Stimulated activated CD4-positive, alpha-beta T cell treated with anti-CD3 and anti-CD28 coated beads, Interleukin-4, amount 100 ng/mL, for 48 hours (primary cell): ENCODE data around the gene RINL.
"Not testable (repeated sequence)": the region's sequence is repeated elsewhere in the genome, so short reads cannot be mapped to it uniquely, and the experiment has no call there.

Experiments used
- DNase-seq, 2 donors: peaks; one replicate each; pipeline ENCODE4 v3.0.0-alpha.2; 2020; ENCODE audit warnings: low read depth in 2 of 2

The RINL gene

DNA sequence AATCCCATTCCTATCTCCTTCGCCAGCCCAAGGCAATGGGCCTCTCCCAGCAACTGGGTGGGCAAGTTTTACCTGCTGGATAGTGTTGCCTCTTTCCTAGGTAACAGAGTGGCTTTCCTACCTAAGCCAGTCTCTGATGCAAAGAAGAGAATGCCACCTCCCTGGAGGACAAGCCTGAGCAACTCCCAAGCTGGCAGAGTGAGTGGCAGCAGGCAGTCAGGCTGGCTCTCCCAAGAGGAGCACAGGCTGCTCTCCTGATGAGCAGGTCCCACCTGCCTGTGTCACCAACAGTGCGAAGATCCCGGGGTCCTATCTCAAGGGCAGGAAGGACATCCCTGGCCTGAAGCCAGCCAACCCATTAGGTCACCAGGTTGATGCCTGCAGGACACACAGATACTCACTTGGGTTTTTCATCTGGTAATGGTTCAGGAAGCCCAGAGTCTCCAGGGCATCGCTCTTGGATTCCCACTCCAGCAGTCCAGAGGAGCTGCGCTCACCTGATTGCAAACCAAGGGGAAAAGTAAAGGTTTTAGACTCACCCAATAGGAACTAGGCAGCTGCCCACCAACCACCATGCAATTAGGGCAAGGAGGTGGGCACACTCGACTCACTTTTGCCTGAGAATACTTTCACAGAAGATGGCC, 41.0 kb downstream of the RINL start:
- DNase-seq, result no peak

DNA sequence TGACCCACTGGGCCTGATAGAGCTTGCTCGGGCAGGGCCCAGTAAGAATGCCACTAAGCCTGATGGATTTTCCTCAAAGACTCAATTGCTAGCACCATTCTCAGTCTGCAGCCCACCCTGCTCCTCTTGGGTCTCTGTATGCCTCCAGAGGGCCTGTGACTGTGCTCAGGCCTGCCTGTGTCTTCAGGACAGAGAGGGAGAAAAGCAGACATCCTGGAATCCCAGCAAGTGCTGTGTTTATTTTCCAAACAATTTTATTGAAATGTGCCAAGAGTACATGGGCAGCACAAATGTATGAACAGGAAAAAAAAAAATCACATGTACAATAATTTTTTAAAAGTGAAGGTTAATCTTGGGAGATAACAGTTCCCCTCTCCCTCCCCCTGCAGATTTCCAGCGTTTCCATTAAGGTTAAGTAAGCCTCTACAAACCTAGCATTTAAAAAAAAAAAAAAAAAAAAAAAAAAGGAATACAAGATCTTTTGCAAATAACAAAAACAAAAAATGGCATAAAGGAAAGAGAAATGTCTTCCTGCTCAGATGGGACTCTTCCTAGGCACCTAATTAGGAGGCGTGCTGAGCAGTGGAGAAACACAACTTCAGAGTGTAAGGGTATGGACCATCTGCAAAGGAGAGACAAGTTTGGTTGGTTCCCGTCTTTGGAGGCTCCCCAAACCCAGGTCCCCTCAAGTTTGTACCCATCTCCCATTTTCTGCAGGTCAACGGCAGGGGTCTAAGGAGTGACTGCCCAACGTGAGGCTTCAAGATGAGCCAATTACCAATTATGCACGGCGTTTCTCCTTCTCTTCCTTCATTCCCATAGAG, 41.7 kb downstream of the RINL start:
- DNase-seq, result no peak

DNA sequence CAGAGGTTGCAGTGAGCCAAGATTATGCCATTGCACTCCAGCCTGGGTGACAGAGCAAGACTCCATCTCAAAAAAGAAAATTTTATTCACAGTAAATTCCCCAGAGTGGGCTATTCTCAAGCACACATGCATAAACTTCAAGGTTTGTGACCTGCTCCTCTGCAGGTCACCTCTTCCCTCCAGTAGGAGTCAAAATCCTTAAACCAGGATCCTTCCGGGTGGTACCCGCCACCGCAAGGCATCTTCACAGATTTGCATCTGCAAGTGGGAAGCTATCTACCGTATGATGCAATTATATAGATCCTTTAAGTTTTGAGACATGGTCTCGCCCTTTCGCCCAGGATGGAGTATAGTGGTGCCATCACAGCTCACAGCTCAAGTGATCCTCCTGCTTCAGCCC, 43.5 kb downstream of the RINL start:
- no peak for DNase-seq

DNA sequence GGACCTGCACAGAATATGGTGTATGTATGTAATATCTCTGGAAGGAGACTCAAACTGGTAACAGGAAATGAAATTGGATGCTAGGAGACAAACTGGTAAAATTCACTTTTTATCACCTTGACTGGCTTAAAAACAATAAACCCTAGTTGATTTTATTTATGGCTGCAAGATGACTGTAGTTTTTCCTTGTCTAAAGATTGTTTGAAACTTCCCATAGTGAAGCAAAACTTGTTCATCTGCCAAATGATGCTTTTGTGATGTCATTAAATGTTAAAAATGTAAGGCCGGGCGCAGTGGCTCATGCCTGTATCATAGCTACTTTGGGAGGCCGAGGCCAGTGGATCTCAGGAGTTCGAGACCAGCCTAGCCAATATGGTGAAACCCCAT, 44.0 kb downstream of the RINL start:
- DNase-seq, result no peak

DNA sequence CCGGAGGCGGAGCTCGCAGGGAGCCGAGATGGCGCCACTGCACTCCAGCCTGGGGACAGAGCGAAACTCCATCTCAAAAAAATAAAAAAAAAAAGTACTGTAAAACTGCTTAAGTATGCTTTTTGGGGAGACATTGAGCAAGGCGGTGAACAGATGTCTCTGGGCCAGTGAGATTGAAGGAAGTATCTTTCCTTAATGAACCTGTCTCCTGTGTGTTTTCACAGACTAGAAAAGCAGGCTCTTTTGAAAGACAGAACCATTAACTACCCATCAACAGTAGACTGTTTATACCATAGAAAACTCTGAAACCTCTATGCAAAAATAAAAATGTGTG, 45.0 kb downstream of the RINL start:
- DNase-seq, result no peak

DNA sequence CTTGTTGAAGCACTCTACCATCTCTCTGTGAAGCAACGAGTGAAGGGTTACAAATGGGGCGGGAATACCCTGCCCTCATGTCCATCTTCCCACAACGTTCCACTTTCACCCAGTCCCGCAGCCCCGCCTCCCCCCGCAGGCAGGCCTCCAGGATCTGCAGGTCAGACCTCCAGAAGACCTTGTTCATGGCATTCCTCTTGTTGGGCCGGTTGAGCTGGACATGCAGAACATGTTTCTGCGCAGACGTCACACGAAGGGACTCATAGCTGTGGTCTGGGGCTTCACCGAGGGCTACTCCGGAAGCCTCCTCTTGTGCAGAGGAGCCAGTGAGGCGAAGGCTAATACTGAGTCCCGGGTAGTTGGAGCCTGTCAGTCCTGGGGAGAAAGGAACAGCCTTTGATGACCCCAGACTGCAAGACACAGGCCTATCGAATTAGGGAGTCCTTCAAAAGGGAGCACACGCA, 46.9 kb downstream of the RINL start:
- peak in 1 of 2 donors; percentile 32 for DNase-seq

DNA sequence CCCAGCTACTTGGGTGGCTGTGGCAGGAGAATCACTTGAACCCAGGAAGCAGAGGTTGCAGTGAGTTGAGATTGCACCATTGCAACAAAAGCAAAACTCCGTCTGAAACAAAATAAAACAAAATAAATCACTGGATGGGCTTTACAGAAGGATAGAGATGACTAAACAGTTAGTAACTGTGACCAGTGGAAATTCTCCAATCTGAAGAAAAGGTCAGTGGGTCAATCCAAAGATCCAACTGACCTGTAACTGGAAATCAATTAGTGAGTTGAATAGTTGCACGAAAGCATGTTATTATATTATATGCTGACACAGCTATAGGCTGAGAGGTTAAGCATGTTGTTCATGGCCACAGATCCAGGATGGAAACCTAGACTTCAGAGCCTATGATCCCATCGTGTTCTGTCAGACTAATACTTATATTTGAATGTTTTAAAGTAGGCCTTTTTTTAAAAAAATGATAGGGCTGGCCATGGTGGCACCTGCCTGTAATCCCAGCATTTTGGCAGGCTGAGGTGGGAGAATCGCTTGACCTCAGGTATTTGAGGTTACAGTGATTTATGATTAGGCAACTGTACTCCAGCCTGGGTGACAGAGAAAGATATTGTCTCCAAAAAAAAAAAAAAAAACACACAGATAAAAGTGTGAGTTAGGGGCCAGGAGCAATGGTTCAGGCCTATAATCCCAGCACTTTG, 47.9 kb downstream of the RINL start:
- no peak for DNase-seq

DNA sequence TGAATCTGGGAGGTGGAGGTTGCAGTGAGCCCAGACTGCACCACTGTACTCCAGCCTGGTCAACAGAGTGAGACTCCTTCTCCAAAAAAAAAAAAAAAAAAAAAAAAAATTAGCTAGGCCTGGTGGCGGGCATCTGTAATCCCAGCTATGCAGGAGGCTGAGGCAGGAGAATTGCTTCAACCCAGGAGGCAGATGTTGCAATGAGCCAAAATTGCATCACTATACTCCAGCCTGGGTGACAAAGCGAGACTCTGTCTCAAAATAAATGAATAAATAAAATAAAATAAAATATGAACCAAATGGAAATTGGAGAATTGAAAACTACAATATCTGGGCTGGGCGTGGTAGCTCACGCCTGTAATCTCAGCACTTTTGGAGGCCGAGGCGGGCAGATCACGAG, 48.9 kb downstream of the RINL start:
- not testable (repeated sequence) for DNase-seq

DNA sequence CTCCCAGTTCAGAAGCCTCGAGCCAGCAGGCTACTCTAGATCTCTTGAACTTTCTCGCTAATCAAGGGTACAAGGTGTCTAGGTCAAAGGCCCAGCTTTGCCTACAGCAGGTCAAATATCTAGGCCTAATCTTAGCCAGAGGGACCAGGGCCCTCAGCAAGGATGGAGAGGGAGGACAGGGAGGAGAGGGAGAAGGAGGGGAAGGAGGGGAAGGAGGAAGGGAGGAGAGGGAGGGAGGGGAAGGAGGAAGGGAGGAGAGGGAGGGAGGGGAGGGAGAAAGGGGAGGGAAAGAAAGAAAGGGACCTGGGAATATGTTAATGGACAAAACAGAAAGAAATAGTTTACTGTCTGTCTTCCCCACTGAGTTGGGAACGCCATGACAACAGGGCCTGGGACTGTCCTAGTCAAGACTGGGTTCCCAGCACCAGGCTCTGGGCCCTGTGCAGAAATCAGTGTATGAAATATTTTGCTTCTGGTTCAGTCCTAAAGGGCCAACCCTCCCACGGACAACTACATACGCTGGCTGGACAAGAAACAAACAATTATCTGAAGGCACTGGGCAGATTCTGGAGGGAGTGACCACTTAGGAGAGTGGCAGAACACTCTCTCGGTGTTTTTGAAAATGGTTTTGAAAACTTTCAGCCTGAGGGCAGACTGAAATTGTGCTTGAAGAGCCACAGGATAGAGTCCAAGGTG, 51.1 kb downstream of the RINL start:
- DNase-seq, result no peak

DNA sequence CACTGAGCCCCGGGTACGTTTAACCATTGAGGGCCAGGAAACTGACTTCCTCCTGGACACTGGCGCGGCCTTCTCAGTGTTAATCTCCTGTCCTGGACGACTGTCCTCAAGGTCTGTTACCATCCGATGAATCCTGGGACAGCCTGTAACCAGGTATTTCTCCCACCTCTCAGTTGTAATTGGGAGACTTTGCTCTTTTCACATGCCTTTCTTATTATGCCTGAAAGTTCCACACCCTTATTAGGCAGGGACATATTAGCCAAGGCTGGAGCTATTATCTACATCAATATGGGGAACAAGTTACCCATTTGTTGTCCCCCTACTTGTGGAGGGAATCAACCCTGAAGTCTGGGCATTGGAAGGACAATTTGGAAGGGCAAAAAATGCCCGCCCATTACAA, 52.1 kb downstream of the RINL start:
- DNase-seq, result not testable (repeated sequence)

DNA sequence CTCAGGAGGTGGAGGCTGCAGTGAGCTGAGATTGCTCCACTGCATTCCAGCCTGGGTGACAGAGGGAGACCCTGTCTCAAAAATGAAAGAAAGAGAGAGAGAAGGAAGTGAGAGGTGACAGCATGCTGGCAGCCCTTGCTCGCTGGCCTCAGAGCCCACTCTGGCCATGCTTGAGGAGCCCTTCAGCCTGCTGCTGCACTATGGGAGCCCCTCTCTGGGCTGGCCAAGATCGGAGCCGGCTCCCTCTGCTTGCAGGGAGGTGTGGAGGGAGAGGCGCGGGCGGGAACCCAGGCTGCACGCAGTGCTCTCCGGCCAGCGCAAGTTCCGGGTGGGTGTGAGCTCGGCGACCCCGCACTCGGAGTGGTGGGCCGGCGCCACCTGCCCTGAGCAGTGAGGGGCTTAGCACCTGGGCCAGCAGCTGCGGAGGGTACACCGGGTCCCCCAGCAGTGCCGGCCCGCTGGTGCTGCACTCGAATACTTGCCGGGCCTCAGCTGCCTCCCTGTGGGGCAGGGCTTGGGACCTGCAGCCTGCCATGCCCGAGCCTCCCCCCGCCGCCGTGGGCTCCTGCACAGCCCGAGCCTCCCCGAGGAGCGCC, 56.7 kb downstream of the RINL start:
- DNase-seq, result not testable (repeated sequence)

DNA sequence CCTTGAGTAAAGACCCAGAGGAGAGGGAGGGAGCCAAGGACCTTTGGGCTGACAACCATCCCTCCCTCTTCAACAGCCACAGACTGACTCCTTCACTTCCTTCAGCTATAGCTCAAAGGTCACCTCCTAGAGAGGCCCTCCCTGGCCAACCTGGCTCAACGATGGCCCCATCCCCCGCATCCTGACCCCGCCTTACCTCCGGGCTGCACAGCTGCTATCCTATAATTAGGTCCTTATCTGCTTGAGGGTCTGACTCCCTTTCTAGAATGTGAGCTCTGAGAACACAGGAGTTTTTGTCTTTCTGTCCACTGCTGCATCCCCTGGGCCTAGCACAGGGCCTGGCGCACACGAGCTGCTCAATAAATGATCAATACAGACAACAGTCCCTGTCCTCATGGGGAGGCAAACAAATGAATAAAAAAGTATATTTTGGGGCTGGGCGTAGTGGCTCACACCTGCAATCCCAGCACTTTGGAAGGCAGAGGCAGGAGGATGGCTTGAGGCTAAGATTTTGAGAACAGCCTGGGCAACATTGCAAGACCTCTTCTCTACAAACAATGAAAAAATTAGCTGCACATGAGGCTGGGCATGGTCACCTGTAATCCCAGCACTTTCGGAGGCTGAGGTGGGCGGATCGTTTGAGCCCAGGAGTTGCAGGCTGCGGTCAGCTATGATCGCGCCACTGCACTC, 58.7 kb downstream of the RINL start:
- DNase-seq, result no peak
